AG10803 (cell line): ENCODE measurements around the gene BOK.

ENCODE experiments used
- DNase-seq: peaks from one replicate; pipeline ENCODE4 v3.0.0; 2010; ENCODE audit warnings: low read depth
- H3K4me3 ChIP-seq: 2 replicates; pipeline ENCODE4 v1.5.1; 2011; ENCODE audit warnings: mild to moderate bottlenecking, low read length, control low read depth
- CTCF ChIP-seq: conservative IDR thresholded peaks from 2 replicates; pipeline ENCODE4 v1.5.1; 2011; ENCODE audit warnings: mild to moderate bottlenecking, low read length, control low read depth, inconsistent platforms

BOK gene

GRCh38 chr2:241540401-241540770 lies 18.2 kb upstream of the BOK start:
- DNase-seq = no peak
- TF ChIP-seq CTCF = no peak
- no peak overlapping the region; the same call in 1 of the 2 replicates for H3K4me3 ChIP-seq

GRCh38 chr2:241540771-241541561 lies 17.6 kb upstream of the BOK start:
- peak; percentile 43 for DNase-seq
- H3K4me3 ChIP-seq = peak overlapping the region; percentile 41

GRCh38 chr2:241541564-241542277 lies 16.8 kb upstream of the BOK start:
- H3K4me3 ChIP-seq = peak overlapping the region; percentile 36
- no peak for DNase-seq

More at GRCh38 chr2:241540771-241541561, 17.6 kb upstream of the BOK start:
- no peak for TF ChIP-seq CTCF

GRCh38 chr2:241542278-241542605 lies 16.3 kb upstream of the BOK start:
- no peak for DNase-seq
- TF ChIP-seq CTCF = no peak
- no peak overlapping the region for H3K4me3 ChIP-seq

More at GRCh38 chr2:241541564-241542277, 16.8 kb upstream of the BOK start:
- TF ChIP-seq CTCF = no peak

GRCh38 chr2:241545106-241545505 lies 13.4 kb upstream of the BOK start:
- no peak overlapping the region for H3K4me3 ChIP-seq
- TF ChIP-seq CTCF = no peak
- peak; percentile 74 for DNase-seq

GRCh38 chr2:241545523-241546473 lies 12.7 kb upstream of the BOK start:
- no peak overlapping the region for H3K4me3 ChIP-seq
- no peak for DNase-seq
- TF ChIP-seq CTCF = no peak
